HepG2 (cell line): ENCODE results near the gene UBXN6. TPM values are rescaled to one million over a fixed set of nuclear protein-coding genes. Genes with fewer than 3 reads are reported as not detected.

Experiments used
- ATAC-seq: fragments of 200-7000 bp; cut with Tn5 transposase; 3 replicates; pipeline ENCODE4 v1.9.1; 2020; ENCODE audit warnings: mild to moderate bottlenecking, moderate library complexity
- BruUV-seq: library from RNA; stranded (reverse); fragments of 400-500 nt; replicated peaks from 2 replicates; lab custom pipeline; 2021; lab: Mats Ljungman, UMichigan
- CTCF ChIA-PET: fragments of 300-600 bp; formaldehyde crosslinking; extraction: SDS; loops from one replicate; lab custom pipeline; 2021; ENCODE audit warnings: low total read pairs, inconsistent platforms, low intra/inter-chr PET ratio; lab: Yijun Ruan, JAX
- POLR2A ChIA-PET: fragments of 350-600 bp; sonication (Branson Sonifier 250); formaldehyde crosslinking; loops from one replicate; lab custom pipeline; 2020; ENCODE audit warnings: antibody characterized with exemption, inconsistent platforms; lab: Yijun Ruan, JAX
- DNase-seq: peaks from one replicate; pipeline ENCODE4 v3.0.0-alpha.2; 2015; ENCODE audit warnings: low spot score
- FAIRE-seq: peaks from 3 replicates; lab custom pipeline; 2011; peaks lifted over from hg19 to GRCh38; lab: Jason Lieb, UNC
- H2AFZ ChIP-seq: one replicate; pipeline ENCODE4 v1.6.1; 2011; ENCODE audit warnings: low read length, inconsistent platforms
- H3K27ac ChIP-seq: fragments of 300-600 bp; 3 replicates; pipeline ENCODE4 v1.8.0; 2011; ENCODE audit warnings: mixed run types, mild to moderate bottlenecking, mixed read lengths, low read length, inconsistent platforms; ENCODE audit not compliant: insufficient read depth; ENCODE audit errors: extremely low read length
- H3K27me3 ChIP-seq, 2 experiments: fragments of 200-600 bp in 1 of 2; 2 replicates in 1 of 2; 3 replicates in 1 of 2; pipeline versions ENCODE4 v1.6.0 to v1.8.0; 2011; ENCODE audit warnings: low read length in 2 of 2, mild to moderate bottlenecking in 2 of 2, moderate library complexity in 2 of 2, inconsistent platforms in 1 of 2; ENCODE audit not compliant: insufficient read depth in 2 of 2, control insufficient read depth in 1 of 2
- H3K36me3 ChIP-seq, 2 experiments: fragments of 200-600 bp in 1 of 2; replicated peaks in 1 of 2; 2 replicates in 1 of 2; 3 replicates in 1 of 2; pipeline versions ENCODE4 v1.5.1 to v1.8.0; 2011; ENCODE audit warnings: low read length in 2 of 2, inconsistent platforms in 1 of 2; ENCODE audit not compliant: insufficient read depth in 2 of 2, control insufficient read depth in 1 of 2
- H3K4me1 ChIP-seq: 2 replicates; pipeline ENCODE4 v1.5.1; 2012; ENCODE audit warnings: low read length, inconsistent platforms; ENCODE audit not compliant: insufficient read depth
- H3K4me2 ChIP-seq: 2 replicates; pipeline ENCODE4 v1.6.0; 2011; ENCODE audit warnings: low read depth, low read length, inconsistent platforms
- H3K4me3 ChIP-seq, 3 experiments: fragments of 200-600 bp in 1 of 3; sonication (generic), shearing (Covaris generic) in 1 of 3; replicated peaks in 1 of 3; 2 replicates each; pipeline ENCODE4 v1.5.1; 2011 to 2016; ENCODE audit warnings: low read length in 3 of 3, inconsistent platforms in 2 of 3, low read depth in 2 of 3, mild to moderate bottlenecking in 2 of 3, control low read depth in 1 of 3, mixed read lengths in 1 of 3; ENCODE audit not compliant: insufficient read depth in 1 of 3
- H3K79me2 ChIP-seq: one replicate; pipeline ENCODE4 v1.6.1; 2011; ENCODE audit warnings: low read length, inconsistent platforms; ENCODE audit not compliant: insufficient read depth
- H3K9ac ChIP-seq: 2 replicates; pipeline ENCODE4 v1.6.0; 2011; ENCODE audit warnings: mild to moderate bottlenecking, low read depth, low read length, inconsistent platforms; ENCODE audit not compliant: insufficient read depth
- H3K9me3 ChIP-seq: 2 replicates; pipeline ENCODE4 v1.5.1; 2012; ENCODE audit warnings: mild to moderate bottlenecking, low read length
- H4K20me1 ChIP-seq: 2 replicates; pipeline ENCODE4 v1.6.0; 2011; ENCODE audit warnings: inconsistent platforms, mild to moderate bottlenecking, low read length, moderate library complexity; ENCODE audit not compliant: insufficient read depth
- CBX2 ChIP-seq, 2 experiments: fragments of 200-600 bp in 1 of 2; sonication (generic); formaldehyde crosslinking in 1 of 2; IDR thresholded peaks; 2 replicates each; pipeline versions ENCODE4 v1.7.0 to v1.8.1; 2018 to 2022; ENCODE audit warnings: low read depth in 2 of 2, low read length in 1 of 2, mild to moderate bottlenecking in 1 of 2, missing genetic modification reagents in 1 of 2
- RBM39 ChIP-seq: fragments of 200-400 bp; formaldehyde crosslinking; IDR thresholded peaks from one replicate; pipeline ENCODE4 v1.6.1; 2018; ENCODE audit warnings: antibody characterized with exemption, mild to moderate bottlenecking, low read depth, low read length; ENCODE audit not compliant: poor library complexity, severe bottlenecking
- WGBS: methylation state at CpG from one replicate; pipeline ENCODE4 v1.1.6; 2017; ENCODE audit warnings: low lambda C conversion rate; 5-methylcytosine and 5-hydroxymethylcytosine counted together
- in situ Hi-C: cut with HindIII; loops from 2 replicates; pipeline ENCODE4 v1.10.0; 2017; ENCODE audit warnings: low pct_unique_long_range_greater_than_20kb; ENCODE audit not compliant: extremely low pct_ligation_motif_present
- intact Hi-C: fragments of 100-400 bp; cut with micrococcal nuclease; formaldehyde crosslinking; loops from one replicate; pipeline ENCODE4 v1.10.0; 2022; ENCODE audit not compliant: unreplicated experiment
- polyA plus RNA-seq, 8 experiments: library from polyadenylated mRNA; depleted of rRNA in 3 of 8; stranded (reverse) in 7 of 8; unstranded in 1 of 8; fragments of >200 nt; fragmentation: Illumina TruSeq in 4 of 8; extraction: Trizol in 4 of 8; gene quantifications; 2 replicates each; pipeline versions ENCODE4 v1.2.1 to v1.2.3, GENCODE V29; 2011 to 2016; ENCODE audit warnings: low read depth in 4 of 8, missing spikeins in 1 of 8, mixed read lengths in 1 of 8; ENCODE audit not compliant: insufficient read depth in 1 of 8
- total RNA-seq, 5 experiments: library from RNA; depleted of rRNA; stranded (reverse); fragments of >200 nt; fragmentation: Illumina TruSeq; extraction: Trizol; gene quantifications; 2 replicates each; pipeline ENCODE4 v1.2.3, GENCODE V29; 2016; ENCODE audit warnings: low read depth in 1 of 5
- TF ChIP-seq, protein P1 (sequence below): sonication (generic); formaldehyde crosslinking; IDR thresholded peaks from one replicate; pipeline ENCODE4 v1.5.1; 2020; ENCODE audit warnings: mild to moderate bottlenecking, missing genetic modification reagents; ENCODE audit errors: not compliant biosample characterization

UBXN6 gene
- total and polyA plus RNA-seq, 2 of the 13 experiments (the other 11 are each of a cell fraction or from before 2014, with no cell fraction given) = 34.9 to 35.5 TPM

GRCh38 chr19:4473763-4474513 lies 16.3 kb upstream of the UBXN6 start:
- H3K36me3 ChIP-seq = peaks cover 14 to 26% of the 10 kb centered on the region in 2 experiments; a peak in 4 of 5 replicates

More at GRCh38 chr19:4473763-4474513, 16.3 kb upstream of the UBXN6 start:
- H3K9ac ChIP-seq = peak overlapping the region; percentile 40
- WGBS = 51% methylated on average over 23 of the region's 23 CpGs
- peaks cover 22% of the 10 kb centered on the region for H3K79me2 ChIP-seq
- intact Hi-C loops = loop anchor here (5.0 kb wide), 1 partner anchor 63 kb away; the partner anchor contains the start of gene PLIN5
- no peaks in the 10 kb centered on the region; a peak in 1 of 5 replicates for H3K27me3 ChIP-seq
- in situ Hi-C loops = no loop called here
- peaks cover 21% of the 10 kb centered on the region for H3K4me1 ChIP-seq
- no peaks in the 10 kb centered on the region for H3K9me3 ChIP-seq
- no TSS peak for BruUV-seq
- TF ChIP-seq, protein P1, sequence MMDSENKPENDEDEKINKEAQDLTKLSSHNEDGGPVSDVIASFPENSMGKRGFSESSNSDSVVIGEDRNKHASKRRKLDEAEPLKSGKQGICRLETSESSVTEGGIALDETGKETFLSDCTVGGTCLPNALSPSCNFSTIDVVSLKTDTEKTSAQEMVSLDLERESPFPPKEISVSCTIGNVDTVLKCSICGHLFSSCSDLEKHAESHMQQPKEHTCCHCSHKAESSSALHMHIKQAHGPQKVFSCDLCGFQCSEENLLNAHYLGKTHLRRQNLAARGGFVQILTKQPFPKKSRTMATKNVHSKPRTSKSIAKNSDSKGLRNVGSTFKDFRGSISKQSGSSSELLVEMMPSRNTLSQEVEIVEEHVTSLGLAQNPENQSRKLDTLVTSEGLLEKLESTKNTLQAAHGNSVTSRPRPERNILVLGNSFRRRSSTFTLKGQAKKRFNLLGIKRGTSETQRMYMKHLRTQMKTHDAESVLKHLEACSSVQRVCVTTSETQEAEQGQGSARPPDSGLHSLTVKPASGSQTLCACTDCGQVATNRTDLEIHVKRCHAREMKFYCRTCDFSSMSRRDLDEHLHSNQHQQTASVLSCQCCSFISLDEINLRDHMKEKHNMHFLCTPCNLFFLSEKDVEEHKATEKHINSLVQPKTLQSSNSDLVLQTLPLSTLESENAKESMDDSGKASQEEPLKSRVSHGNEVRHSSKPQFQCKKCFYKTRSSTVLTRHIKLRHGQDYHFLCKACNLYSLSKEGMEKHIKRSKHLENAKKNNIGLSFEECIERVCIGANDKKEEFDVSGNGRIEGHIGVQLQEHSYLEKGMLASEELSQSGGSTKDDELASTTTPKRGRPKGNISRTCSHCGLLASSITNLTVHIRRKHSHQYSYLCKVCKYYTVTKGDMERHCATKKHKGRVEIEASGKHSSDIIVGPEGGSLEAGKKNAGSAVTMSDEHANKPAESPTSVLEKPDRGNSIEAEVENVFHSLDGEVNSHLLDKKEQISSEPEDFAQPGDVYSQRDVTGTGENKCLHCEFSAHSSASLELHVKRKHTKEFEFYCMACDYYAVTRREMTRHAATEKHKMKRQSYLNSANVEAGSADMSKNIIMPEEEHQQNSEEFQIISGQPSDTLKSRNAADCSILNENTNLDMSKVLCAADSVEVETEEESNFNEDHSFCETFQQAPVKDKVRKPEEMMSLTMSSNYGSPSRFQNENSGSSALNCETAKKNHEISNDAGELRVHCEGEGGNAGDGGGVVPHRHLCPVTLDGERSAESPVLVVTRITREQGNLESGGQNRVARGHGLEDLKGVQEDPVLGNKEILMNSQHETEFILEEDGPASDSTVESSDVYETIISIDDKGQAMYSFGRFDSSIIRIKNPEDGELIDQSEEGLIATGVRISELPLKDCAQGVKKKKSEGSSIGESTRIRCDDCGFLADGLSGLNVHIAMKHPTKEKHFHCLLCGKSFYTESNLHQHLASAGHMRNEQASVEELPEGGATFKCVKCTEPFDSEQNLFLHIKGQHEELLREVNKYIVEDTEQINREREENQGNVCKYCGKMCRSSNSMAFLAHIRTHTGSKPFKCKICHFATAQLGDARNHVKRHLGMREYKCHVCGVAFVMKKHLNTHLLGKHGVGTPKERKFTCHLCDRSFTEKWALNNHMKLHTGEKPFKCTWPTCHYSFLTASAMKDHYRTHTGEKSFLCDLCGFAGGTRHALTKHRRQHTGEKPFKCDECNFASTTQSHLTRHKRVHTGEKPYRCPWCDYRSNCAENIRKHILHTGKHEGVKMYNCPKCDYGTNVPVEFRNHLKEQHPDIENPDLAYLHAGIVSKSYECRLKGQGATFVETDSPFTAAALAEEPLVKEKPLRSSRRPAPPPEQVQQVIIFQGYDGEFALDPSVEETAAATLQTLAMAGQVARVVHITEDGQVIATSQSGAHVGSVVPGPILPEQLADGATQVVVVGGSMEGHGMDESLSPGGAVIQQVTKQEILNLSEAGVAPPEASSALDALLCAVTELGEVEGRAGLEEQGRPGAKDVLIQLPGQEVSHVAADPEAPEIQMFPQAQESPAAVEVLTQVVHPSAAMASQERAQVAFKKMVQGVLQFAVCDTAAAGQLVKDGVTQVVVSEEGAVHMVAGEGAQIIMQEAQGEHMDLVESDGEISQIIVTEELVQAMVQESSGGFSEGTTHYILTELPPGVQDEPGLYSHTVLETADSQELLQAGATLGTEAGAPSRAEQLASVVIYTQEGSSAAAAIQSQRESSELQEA (CRISPR knock-in tag) = peak; percentile 6
- TF ChIP-seq CBX2 (IDR thresholded peaks at IDR 0.05; ENCODE audit: low read depth, low read length) = no peak
- no peak for TF ChIP-seq CBX2 (CRISPR knock-in tag; IDR thresholded peaks at IDR 0.05; ENCODE audit: low read depth)
- peak; percentile 14 for TF ChIP-seq RBM39
- ChIA-PET POLR2A (no interaction called here), CTCF (no interaction called here)
- peak overlapping the region; percentile 77 for H3K4me2 ChIP-seq
- DNase-seq (no peak), ATAC-seq (no peak), FAIRE-seq (no peak)
- peak overlapping the region; percentile 79 to 94 (median 94) for H3K4me3 ChIP-seq
- H3K27ac ChIP-seq = no peak overlapping the region
- 0 out of 2 replicates have a peak, but pooled peaks cover 4% of the 10 kb centered on the region for H4K20me1 ChIP-seq
- no peak overlapping the region for H2AFZ ChIP-seq
